ENCODE measurements around the gene ETV2.

DNA sequence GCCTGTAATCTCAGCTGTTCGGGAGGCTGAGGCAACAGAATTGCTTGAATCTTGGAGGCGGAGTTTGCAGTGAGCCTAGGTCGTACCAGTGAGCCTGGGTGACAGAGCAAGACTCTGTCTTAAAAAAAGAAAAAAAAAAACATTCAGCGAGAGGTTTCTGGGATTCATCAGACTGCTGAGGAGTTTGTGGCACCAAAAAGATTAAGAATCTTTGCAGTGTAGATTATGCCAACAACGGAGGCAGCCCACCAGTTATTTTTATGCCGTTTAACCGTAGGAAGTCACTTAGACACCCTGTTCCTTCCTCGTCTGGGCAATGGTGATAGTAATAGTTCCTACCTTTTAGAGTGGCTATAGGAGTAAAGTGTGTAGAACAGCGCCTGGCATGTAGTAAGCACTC, 9.0 kb downstream of the ETV2 start:
- TF ChIP-seq, protein P1, sequence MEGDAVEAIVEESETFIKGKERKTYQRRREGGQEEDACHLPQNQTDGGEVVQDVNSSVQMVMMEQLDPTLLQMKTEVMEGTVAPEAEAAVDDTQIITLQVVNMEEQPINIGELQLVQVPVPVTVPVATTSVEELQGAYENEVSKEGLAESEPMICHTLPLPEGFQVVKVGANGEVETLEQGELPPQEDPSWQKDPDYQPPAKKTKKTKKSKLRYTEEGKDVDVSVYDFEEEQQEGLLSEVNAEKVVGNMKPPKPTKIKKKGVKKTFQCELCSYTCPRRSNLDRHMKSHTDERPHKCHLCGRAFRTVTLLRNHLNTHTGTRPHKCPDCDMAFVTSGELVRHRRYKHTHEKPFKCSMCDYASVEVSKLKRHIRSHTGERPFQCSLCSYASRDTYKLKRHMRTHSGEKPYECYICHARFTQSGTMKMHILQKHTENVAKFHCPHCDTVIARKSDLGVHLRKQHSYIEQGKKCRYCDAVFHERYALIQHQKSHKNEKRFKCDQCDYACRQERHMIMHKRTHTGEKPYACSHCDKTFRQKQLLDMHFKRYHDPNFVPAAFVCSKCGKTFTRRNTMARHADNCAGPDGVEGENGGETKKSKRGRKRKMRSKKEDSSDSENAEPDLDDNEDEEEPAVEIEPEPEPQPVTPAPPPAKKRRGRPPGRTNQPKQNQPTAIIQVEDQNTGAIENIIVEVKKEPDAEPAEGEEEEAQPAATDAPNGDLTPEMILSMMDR (IDR thresholded peaks at IDR 0.05), result no peak
- TF ChIP-seq POLR2A (IDR thresholded peaks at IDR 0.05), result no peak

All from body of pancreas (tissue), 4 donors.